HCT116 (cell line): ENCODE data around the gene MED25. TPM values are rescaled to one million over a fixed set of nuclear protein-coding genes. Genes with fewer than 3 reads are reported as not detected.

Experiments
- ATAC-seq: fragments of 200-7000 bp; cut with Tn5 transposase; 2 replicates; pipeline ENCODE4 v1.9.1; 2020; ENCODE audit warnings: mild to moderate bottlenecking, moderate library complexity
- BruUV-seq: library from RNA; stranded (reverse); fragments of 400-500 nt; replicated peaks from 2 replicates; lab custom pipeline; 2021; lab: Mats Ljungman, UMichigan
- CTCF ChIA-PET: fragments of 300-600 bp; sonication (Branson Sonifier 250); formaldehyde crosslinking; loops from one replicate; lab custom pipeline; 2021; ENCODE audit warnings: antibody characterized with exemption; lab: Charles Lee
- POLR2A ChIA-PET: fragments of 300-600, 350-600 bp; sonication (Branson Sonifier 250); formaldehyde crosslinking; loops from one replicate; lab custom pipeline; 2021; ENCODE audit warnings: antibody characterized with exemption; lab: Charles Lee
- RAD21 ChIA-PET, 2 experiments: fragments of 300-600 bp; sonication (Branson Sonifier 250); formaldehyde crosslinking; loops; one replicate each; lab custom pipeline; 2023; ENCODE audit warnings: low total read pairs in 2 of 2; ENCODE audit not compliant: uncharacterized antibody in 2 of 2, unreplicated experiment in 2 of 2, low non-redundant PET in 1 of 2; lab: Charles Lee
- DNase-seq: peaks from one replicate; pipeline ENCODE4 v3.0.0-alpha.2; 2010; ENCODE audit warnings: low read depth, low spot score
- H2AFZ ChIP-seq: fragments of 200-600 bp; shearing (Covaris generic), sonication (generic); 2 replicates; pipeline ENCODE4 v1.6.1; 2017; ENCODE audit warnings: low read depth, mixed run types, mixed read lengths, antibody characterized with exemption, low read length; ENCODE audit not compliant: poor library complexity, severe bottlenecking
- H3K27ac ChIP-seq: 2 replicates; pipeline ENCODE4 v1.5.1; 2012; ENCODE audit warnings: low read depth, low read length
- H3K27me3 ChIP-seq: fragments of 200-600 bp; sonication (generic); 2 replicates; pipeline ENCODE4 v1.6.1; 2016; ENCODE audit warnings: mixed run types, low read length, mixed read lengths; ENCODE audit not compliant: insufficient read depth
- H3K36me3 ChIP-seq, 2 experiments: fragments of 200-500 bp in 1 of 2; fragments of 200-600 bp in 1 of 2; sonication (Bioruptor generic) in 1 of 2; sonication (generic) in 1 of 2; 2 replicates each; pipeline versions ENCODE4 v1.5.1 to v1.6.1; 2014 to 2016; ENCODE audit warnings: low read length in 2 of 2, inconsistent platforms in 1 of 2, mixed read lengths in 1 of 2, mixed run types in 1 of 2; ENCODE audit not compliant: insufficient read depth in 2 of 2, control insufficient read depth in 1 of 2
- H3K4me1 ChIP-seq, 2 experiments: fragments of 200-600 bp in 1 of 2; sonication (generic) in 1 of 2; 2 replicates each; pipeline versions ENCODE4 v1.5.1 to v1.6.1; 2012 to 2017; ENCODE audit warnings: low read length in 2 of 2, inconsistent platforms in 1 of 2, mild to moderate bottlenecking in 1 of 2, mixed read lengths in 1 of 2, mixed run types in 1 of 2, moderate library complexity in 1 of 2; ENCODE audit not compliant: insufficient read depth in 2 of 2, control insufficient read depth in 1 of 2
- H3K4me2 ChIP-seq: fragments of 200-600 bp; sonication (generic); 2 replicates; pipeline ENCODE4 v1.6.1; 2017; ENCODE audit warnings: mixed run types, low read length, mixed read lengths
- H3K4me3 ChIP-seq, 2 experiments: fragments of 200-600 bp in 1 of 2; sonication (generic) in 1 of 2; replicated peaks in 1 of 2; 2 replicates each; pipeline ENCODE4 v1.5.1; 2011 to 2016; ENCODE audit warnings: low read length in 2 of 2, control low read depth in 1 of 2, low read depth in 1 of 2, mild to moderate bottlenecking in 1 of 2, mixed read lengths in 1 of 2, mixed run types in 1 of 2
- H3K79me2 ChIP-seq: fragments of 200-600 bp; sonication (generic); 2 replicates; pipeline ENCODE4 v1.6.1; 2017; ENCODE audit warnings: mild to moderate bottlenecking, mixed run types, low read length, moderate library complexity, mixed read lengths; ENCODE audit not compliant: insufficient read depth
- H3K9ac ChIP-seq: fragments of 200-600 bp; sonication (generic); 2 replicates; pipeline ENCODE4 v1.6.1; 2016; ENCODE audit warnings: low read length, mixed read lengths
- H3K9me2 ChIP-seq: fragments of 200-600 bp; sonication (generic), shearing (Covaris generic); 2 replicates; pipeline ENCODE4 v1.6.1; 2017; ENCODE audit warnings: mixed run types, mild to moderate bottlenecking, moderate library complexity; ENCODE audit not compliant: insufficient read depth
- H3K9me3 ChIP-seq, 2 experiments: fragments of 200-500 bp in 1 of 2; fragments of 200-600 bp in 1 of 2; sonication (Bioruptor generic) in 1 of 2; sonication (generic) in 1 of 2; 2 replicates each; pipeline ENCODE4 v1.6.1; 2014 to 2017; ENCODE audit warnings: low read length in 2 of 2, mixed read lengths in 2 of 2, inconsistent platforms in 1 of 2, low read depth in 1 of 2, mild to moderate bottlenecking in 1 of 2, mixed run types in 1 of 2, moderate library complexity in 1 of 2; ENCODE audit not compliant: control insufficient read depth in 1 of 2, insufficient read depth in 1 of 2
- H4K20me1 ChIP-seq: fragments of 200-600 bp; sonication (generic), shearing (Covaris generic); 2 replicates; pipeline ENCODE4 v1.6.1; 2017; ENCODE audit warnings: mixed run types, mild to moderate bottlenecking, moderate library complexity; ENCODE audit not compliant: insufficient read depth
- CEBPB ChIP-seq: IDR thresholded peaks from 2 replicates; pipeline ENCODE4 v1.6.1; 2012; ENCODE audit warnings: low read depth
- EGR1 ChIP-seq: IDR thresholded peaks from 2 replicates; pipeline ENCODE4 v1.6.1; 2012; ENCODE audit warnings: low read depth
- EZH2 ChIP-seq: fragments of 200-600 bp; sonication (generic); IDR thresholded peaks from 2 replicates; pipeline ENCODE4 v1.6.1; 2017; ENCODE audit warnings: antibody characterized with exemption, mixed run types
- FOSL1 ChIP-seq: IDR thresholded peaks from 2 replicates; pipeline ENCODE4 v1.6.1; 2012; ENCODE audit warnings: low read depth
- MAX ChIP-seq: IDR thresholded peaks from 2 replicates; pipeline ENCODE4 v1.6.1; 2012
- POLR2A ChIP-seq: IDR thresholded peaks from 2 replicates; pipeline ENCODE4 v1.7.0; 2011; ENCODE audit warnings: borderline replicate concordance; ENCODE audit not compliant: insufficient read depth, insufficient read length; ENCODE audit errors: extremely low read depth
- REST ChIP-seq: IDR thresholded peaks from 2 replicates; pipeline ENCODE4 v1.6.1; 2012; ENCODE audit warnings: low read depth
- SIN3A ChIP-seq: IDR thresholded peaks from 2 replicates; pipeline ENCODE4 v1.6.1; 2012; ENCODE audit warnings: low read depth
- YY1 ChIP-seq: IDR thresholded peaks from 2 replicates; pipeline ENCODE4 v1.6.1; 2011; ENCODE audit warnings: low read length, low read depth, moderate library complexity, mild to moderate bottlenecking; ENCODE audit not compliant: insufficient replicate concordance; ENCODE audit errors: extremely low read depth
- ZFX ChIP-seq: fragments of 450-650 bp; IDR thresholded peaks from 2 replicates; pipeline ENCODE4 v1.6.1; 2017
- ZNF274 ChIP-seq: fragments of 200-500 bp; sonication (Bioruptor generic); IDR thresholded peaks from 2 replicates; pipeline ENCODE4 v1.6.1; 2014; ENCODE audit warnings: mild to moderate bottlenecking, low read depth, low read length, inconsistent platforms
- intact Hi-C: fragments of 100-400 bp; cut with micrococcal nuclease; formaldehyde crosslinking; loops from 2 replicates; pipeline ENCODE4 v1.10.0; 2022
- total RNA-seq: library from RNA; stranded (reverse); gene quantifications from one replicate; pipeline ENCODE4 v1.2.1, GENCODE V29; 2021; ENCODE audit not compliant: unreplicated experiment

MED25 gene
- total RNA-seq, 1 experiment from 2014 or later = 77.7 TPM

GRCh38 chr19:49837009-49837310 is 18.9 kb downstream of the MED25 start:
- intact Hi-C loops = no loop called here
- CTCF ChIA-PET = no interaction called here
- no peak overlapping the region for H3K4me3 ChIP-seq
- H3K4me2 ChIP-seq = no peak overlapping the region
- BruUV-seq = no TSS peak
- H3K9me2 ChIP-seq = no peaks in the 10 kb centered on the region
- H2AFZ ChIP-seq = no peak overlapping the region
- TF ChIP-seq ZNF274 = no peak
- H4K20me1 ChIP-seq = no peaks in the 10 kb centered on the region
- no peak overlapping the region for H3K27ac ChIP-seq
- no peak overlapping the region for H3K9ac ChIP-seq
- POLR2A ChIA-PET = no interaction called here
- no peaks in the 10 kb centered on the region for H3K27me3 ChIP-seq
- DNase-seq = no peak
- peaks cover 34 to 46% of the 10 kb centered on the region in 2 experiments for H3K36me3 ChIP-seq
- H3K79me2 ChIP-seq = no peaks in the 10 kb centered on the region
- RAD21 ChIA-PET = no interaction called here
- no peak for ATAC-seq
- no peaks in the 10 kb centered on the region for H3K9me3 ChIP-seq
- no peaks in the 10 kb centered on the region for H3K4me1 ChIP-seq

GRCh38 chr19:49837425-49837824 is 19.3 kb downstream of the MED25 start:
- ChIA-PET RAD21 (no interaction called here), CTCF (no interaction called here), POLR2A (no interaction called here)
- H3K4me2 ChIP-seq = no peak overlapping the region
- H4K20me1 ChIP-seq = no peaks in the 10 kb centered on the region
- H3K9ac ChIP-seq = no peak overlapping the region
- DNase-seq (no peak), ATAC-seq (no peak)
- no peak overlapping the region for H3K27ac ChIP-seq
- H3K4me1 ChIP-seq = no peaks in the 10 kb centered on the region
- TF ChIP-seq EZH2 = no peak
- H3K36me3 ChIP-seq = peaks cover 32 to 41% of the 10 kb centered on the region in 2 experiments
- H3K4me3 ChIP-seq = no peak overlapping the region
- no peaks in the 10 kb centered on the region for H3K9me2 ChIP-seq
- no peaks in the 10 kb centered on the region for H3K79me2 ChIP-seq
- no TSS peak for BruUV-seq
- no peak overlapping the region for H2AFZ ChIP-seq
- H3K9me3 ChIP-seq = no peaks in the 10 kb centered on the region
- H3K27me3 ChIP-seq = no peaks in the 10 kb centered on the region
- intact Hi-C loops = no loop called here

GRCh38 chr19:49838885-49839588 is 20.9 kb downstream of the MED25 start:
- ChIA-PET CTCF (no interaction called here), POLR2A (no interaction called here), RAD21 (no interaction called here)
- Histone ChIP-seq H3K27ac (no peak overlapping the region), H3K27me3 (no peaks in the 10 kb centered on the region), H3K4me2 (no peak overlapping the region), H3K9ac (no peak overlapping the region), H4K20me1 (no peaks in the 10 kb centered on the region), H3K36me3 (peaks cover 26 to 35% of the 10 kb centered on the region in 2 experiments), H3K9me2 (no peaks in the 10 kb centered on the region), H3K79me2 (no peaks in the 10 kb centered on the region), H2AFZ (no peak overlapping the region), H3K4me1 (no peaks in the 10 kb centered on the region), H3K9me3 (no peaks in the 10 kb centered on the region), H3K4me3 (no peak overlapping the region)
- intact Hi-C loops = no loop called here
- BruUV-seq = TSS peak; percentile 39
- DNase-seq (no peak), ATAC-seq (no peak)
- TF ChIP-seq SIN3A (no peak), MAX (no peak), POLR2A (no peak), YY1 (no peak), CEBPB (no peak), EGR1 (no peak), FOSL1 (no peak), ZFX (no peak), ZNF274 (no peak), REST (no peak)
